ENCODE data around the gene IGF1R.
A peak's percentile ranks its signal among the peaks of the same experiment; 100 is the strongest.

Gene IGF1R

GRCh38 chr15:98651581-98652220 lies 3.4 kb downstream of the IGF1R start:
- no peak for TF ChIP-seq CTCF (IDR thresholded peaks at IDR 0.05; ENCODE audit: low read depth, low read length)
- H3K4me3 ChIP-seq (replicated peaks in 1 of 2; ENCODE audit: low read depth in 2 of 2, low read length in 2 of 2): peak overlapping the region; percentile 81 to 90
- peak; percentile 7 to 29 for DNase-seq (ENCODE audit: low read depth in 2 of 2)

GRCh38 chr15:98653686-98654085 lies 5.3 kb downstream of the IGF1R start:
- TF ChIP-seq CTCF (IDR thresholded peaks at IDR 0.05; ENCODE audit: low read depth, low read length): no peak
- no peak overlapping the region for H3K4me3 ChIP-seq (replicated peaks in 1 of 2; ENCODE audit: low read depth in 2 of 2, low read length in 2 of 2)
- DNase-seq (ENCODE audit: low read depth in 2 of 2): peak; percentile 73 to 82

- no peak overlapping the region for H3K4me3 ChIP-seq (replicated peaks in 1 of 2; ENCODE audit: low read depth in 2 of 2, low read length in 2 of 2)
- DNase-seq (ENCODE audit: low read depth in 2 of 2): no peak
- TF ChIP-seq CTCF (IDR thresholded peaks at IDR 0.05; ENCODE audit: low read depth, low read length): no peak
These were observed 6.5 kb downstream of the IGF1R start for GRCh38 chr15:98654790-98655360.

- no peak for DNase-seq (ENCODE audit: low read depth in 2 of 2)
- no peak for TF ChIP-seq CTCF (IDR thresholded peaks at IDR 0.05; ENCODE audit: low read depth, low read length)
- H3K4me3 ChIP-seq (replicated peaks in 1 of 2; ENCODE audit: low read depth in 2 of 2, low read length in 2 of 2): no peak overlapping the region
These were observed 7.4 kb downstream of the IGF1R start for GRCh38 chr15:98655732-98656131.

- H3K4me3 ChIP-seq (replicated peaks in 1 of 2; ENCODE audit: low read depth in 2 of 2, low read length in 2 of 2): no peak overlapping the region
- no peak for TF ChIP-seq CTCF (IDR thresholded peaks at IDR 0.05; ENCODE audit: low read depth, low read length)
- peak in 1 of 2 donors; percentile 40 for DNase-seq (ENCODE audit: low read depth in 2 of 2)
These were observed 9.4 kb downstream of the IGF1R start for GRCh38 chr15:98657721-98658120.

GRCh38 chr15:98658831-98659699 lies 10.7 kb downstream of the IGF1R start:
- TF ChIP-seq CTCF (IDR thresholded peaks at IDR 0.05; ENCODE audit: low read depth, low read length): peak; percentile 91
- peak; percentile 56 to 76 for DNase-seq (ENCODE audit: low read depth in 2 of 2)

More at GRCh38 chr15:98658831-98659699, 10.7 kb downstream of the IGF1R start:
- no peak overlapping the region for H3K4me3 ChIP-seq (replicated peaks in 1 of 2; ENCODE audit: low read depth in 2 of 2, low read length in 2 of 2)
